Measurements from ENCODE around the gene ELFN2.

GRCh38 chr22:37355174-37355573, 72.1 kb downstream of the ELFN2 start:
- TF ChIP-seq REPIN1 (CRISPR knock-in tag; IDR thresholded peaks at IDR 0.05; ENCODE audit: borderline replicate concordance, low read depth): no peak
- TF ChIP-seq, protein P1, sequence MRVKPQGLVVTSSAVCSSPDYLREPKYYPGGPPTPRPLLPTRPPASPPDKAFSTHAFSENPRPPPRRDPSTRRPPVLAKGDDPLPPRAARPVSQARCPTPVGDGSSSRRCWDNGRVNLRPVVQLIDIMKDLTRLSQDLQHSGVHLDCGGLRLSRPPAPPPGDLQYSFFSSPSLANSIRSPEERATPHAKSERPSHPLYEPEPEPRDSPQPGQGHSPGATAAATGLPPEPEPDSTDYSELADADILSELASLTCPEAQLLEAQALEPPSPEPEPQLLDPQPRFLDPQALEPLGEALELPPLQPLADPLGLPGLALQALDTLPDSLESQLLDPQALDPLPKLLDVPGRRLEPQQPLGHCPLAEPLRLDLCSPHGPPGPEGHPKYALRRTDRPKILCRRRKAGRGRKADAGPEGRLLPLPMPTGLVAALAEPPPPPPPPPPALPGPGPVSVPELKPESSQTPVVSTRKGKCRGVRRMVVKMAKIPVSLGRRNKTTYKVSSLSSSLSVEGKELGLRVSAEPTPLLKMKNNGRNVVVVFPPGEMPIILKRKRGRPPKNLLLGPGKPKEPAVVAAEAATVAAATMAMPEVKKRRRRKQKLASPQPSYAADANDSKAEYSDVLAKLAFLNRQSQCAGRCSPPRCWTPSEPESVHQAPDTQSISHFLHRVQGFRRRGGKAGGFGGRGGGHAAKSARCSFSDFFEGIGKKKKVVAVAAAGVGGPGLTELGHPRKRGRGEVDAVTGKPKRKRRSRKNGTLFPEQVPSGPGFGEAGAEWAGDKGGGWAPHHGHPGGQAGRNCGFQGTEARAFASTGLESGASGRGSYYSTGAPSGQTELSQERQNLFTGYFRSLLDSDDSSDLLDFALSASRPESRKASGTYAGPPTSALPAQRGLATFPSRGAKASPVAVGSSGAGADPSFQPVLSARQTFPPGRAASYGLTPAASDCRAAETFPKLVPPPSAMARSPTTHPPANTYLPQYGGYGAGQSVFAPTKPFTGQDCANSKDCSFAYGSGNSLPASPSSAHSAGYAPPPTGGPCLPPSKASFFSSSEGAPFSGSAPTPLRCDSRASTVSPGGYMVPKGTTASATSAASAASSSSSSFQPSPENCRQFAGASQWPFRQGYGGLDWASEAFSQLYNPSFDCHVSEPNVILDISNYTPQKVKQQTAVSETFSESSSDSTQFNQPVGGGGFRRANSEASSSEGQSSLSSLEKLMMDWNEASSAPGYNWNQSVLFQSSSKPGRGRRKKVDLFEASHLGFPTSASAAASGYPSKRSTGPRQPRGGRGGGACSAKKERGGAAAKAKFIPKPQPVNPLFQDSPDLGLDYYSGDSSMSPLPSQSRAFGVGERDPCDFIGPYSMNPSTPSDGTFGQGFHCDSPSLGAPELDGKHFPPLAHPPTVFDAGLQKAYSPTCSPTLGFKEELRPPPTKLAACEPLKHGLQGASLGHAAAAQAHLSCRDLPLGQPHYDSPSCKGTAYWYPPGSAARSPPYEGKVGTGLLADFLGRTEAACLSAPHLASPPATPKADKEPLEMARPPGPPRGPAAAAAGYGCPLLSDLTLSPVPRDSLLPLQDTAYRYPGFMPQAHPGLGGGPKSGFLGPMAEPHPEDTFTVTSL (CRISPR knock-in tag; IDR thresholded peaks at IDR 0.05; ENCODE audit: borderline replicate concordance): no peak

All from HepG2 (cell line).